ENCODE measurements around the gene KCNK2. TPM values are rescaled to one million over a fixed set of nuclear protein-coding genes. Genes with fewer than 3 reads are reported as not detected.
"Not testable (repeated sequence)": the region's sequence is repeated elsewhere in the genome, so short reads cannot be mapped to it uniquely, and the experiment has no call there.

KCNK2 gene
- polyA plus RNA-seq, 3 donors, result 0.01 to 2.7 (median 0.28) TPM

GRCh38 chr1:215137985-215138384 is 55.4 kb downstream of the KCNK2 start:
- WGBS, 3 donors, result 41 to 59% (median 52%) methylated on average over 2 of the region's 2 CpGs
- no peak overlapping the region for H3K27ac ChIP-seq (ENCODE audit: low read depth, low read length)

- WGBS, 3 donors, result 66 to 90% (median 68%) methylated on average over 1 of the region's 1 CpG
- H3K27ac ChIP-seq (ENCODE audit: low read depth, low read length), result no peak overlapping the region
Observed at GRCh38 chr1:215140135-215140534, 57.6 kb downstream of the KCNK2 start.

GRCh38 chr1:215141460-215141859 is 58.9 kb downstream of the KCNK2 start:
- WGBS, 3 donors, result 81 to 93% (median 93%) methylated on average over 3 of the region's 3 CpGs
- H3K27ac ChIP-seq (ENCODE audit: low read depth, low read length), result no peak overlapping the region

GRCh38 chr1:215143497-215143896 is 61.0 kb downstream of the KCNK2 start:
- H3K27ac ChIP-seq (ENCODE audit: low read depth, low read length), result no peak overlapping the region
- WGBS, 3 donors, result 86 to 97% (median 92%) methylated on average over 2 of the region's 2 CpGs

GRCh38 chr1:215146240-215146975 is 63.9 kb downstream of the KCNK2 start:
- WGBS, 3 donors, result 49 to 54% (median 53%) methylated on average over 8 of the region's 8 CpGs
- H3K27ac ChIP-seq (ENCODE audit: low read depth, low read length), result no peak overlapping the region

GRCh38 chr1:215147024-215147423 is 64.5 kb downstream of the KCNK2 start:
- WGBS, 3 donors, result 67 to 86% (median 83%) methylated on average over 3 of the region's 3 CpGs
- no peak overlapping the region for H3K27ac ChIP-seq (ENCODE audit: low read depth, low read length)

GRCh38 chr1:215151841-215152549 is 69.5 kb downstream of the KCNK2 start:
- H3K27ac ChIP-seq (ENCODE audit: low read depth, low read length), result no peak overlapping the region
- 66 to 91% (median 79%) methylated on average over 2 of the region's 2 CpGs for WGBS, 3 donors

- no peak overlapping the region for H3K27ac ChIP-seq (ENCODE audit: low read depth, low read length)
- WGBS, 3 donors, result 78 to 97% (median 91%) methylated on average over 1 of the region's 1 CpG
Observed at GRCh38 chr1:215156232-215156631, 73.7 kb downstream of the KCNK2 start.

- 55 to 63% (median 55%) methylated on average over 1 of the region's 1 CpG for WGBS, 3 donors
- no peak overlapping the region for H3K27ac ChIP-seq (ENCODE audit: low read depth, low read length)
Observed at GRCh38 chr1:215160351-215160750, 77.8 kb downstream of the KCNK2 start.

GRCh38 chr1:215163144-215163543 is 80.6 kb downstream of the KCNK2 start:
- not testable (repeated sequence) for H3K27ac ChIP-seq (ENCODE audit: low read depth, low read length)
- 79 to 91% (median 89%) methylated on average over 4 of the region's 4 CpGs for WGBS, 3 donors

GRCh38 chr1:215166886-215167285 is 84.3 kb downstream of the KCNK2 start:
- 69 to 91% (median 83%) methylated on average over 3 of the region's 3 CpGs for WGBS, 3 donors
- no peak overlapping the region for H3K27ac ChIP-seq (ENCODE audit: low read depth, low read length)

GRCh38 chr1:215181518-215181917 is 99.0 kb downstream of the KCNK2 start:
- H3K27ac ChIP-seq (ENCODE audit: low read depth, low read length), result no peak overlapping the region
- WGBS, 3 donors, result 74 to 82% (median 79%) methylated on average over 3 of the region's 3 CpGs

GRCh38 chr1:215185067-215185620 is 102.6 kb downstream of the KCNK2 start:
- WGBS, 3 donors, result 77 to 82% (median 81%) methylated on average over 2 of the region's 2 CpGs
- no peak overlapping the region for H3K27ac ChIP-seq (ENCODE audit: low read depth, low read length)

GRCh38 chr1:215188302-215188950 is 105.9 kb downstream of the KCNK2 start:
- no peak overlapping the region for H3K27ac ChIP-seq (ENCODE audit: low read depth, low read length)

GRCh38 chr1:215192306-215192705 is 109.8 kb downstream of the KCNK2 start:
- no peak overlapping the region for H3K27ac ChIP-seq (ENCODE audit: low read depth, low read length)

- no peak overlapping the region for H3K27ac ChIP-seq (ENCODE audit: low read depth, low read length)
- 82 to 97% (median 92%) methylated on average over 1 of the region's 1 CpG for WGBS, 3 donors
Observed at GRCh38 chr1:215198021-215198420, 115.5 kb downstream of the KCNK2 start.

- no peak overlapping the region for H3K27ac ChIP-seq (ENCODE audit: low read depth, low read length)
- 71 to 94% (median 81%) methylated on average over 1 of the region's 1 CpG for WGBS, 3 donors
Observed at GRCh38 chr1:215200121-215200520, 117.6 kb downstream of the KCNK2 start.

GRCh38 chr1:215201283-215201682 is 118.7 kb downstream of the KCNK2 start:
- H3K27ac ChIP-seq (ENCODE audit: low read depth, low read length), result no peak overlapping the region
- 73 to 77% (median 75%) methylated on average over 2 of the region's 2 CpGs for WGBS, 3 donors

- no peak overlapping the region for H3K27ac ChIP-seq (ENCODE audit: low read depth, low read length)
- 59 to 90% (median 85%) methylated on average over 2 of the region's 2 CpGs for WGBS, 3 donors
Observed at GRCh38 chr1:215202868-215203267, 120.3 kb downstream of the KCNK2 start.

All from adipose tissue (tissue), 3 donors.